K562 (cell line): ENCODE measurements around the gene SLC16A13. TPM values are rescaled to one million over a fixed set of nuclear protein-coding genes. Genes with fewer than 3 reads are reported as not detected.

Source experiments
- ASH1L ChIP-seq: fragments of 450-650 bp; IDR thresholded peaks from 2 replicates; pipeline ENCODE4 v1.6.1; 2018; ENCODE audit warnings: borderline replicate concordance, mild to moderate bottlenecking, low read depth; ENCODE audit not compliant: partially characterized antibody
- CHD1 ChIP-seq: fragments of 200-600 bp; sonication (generic); IDR thresholded peaks from one replicate; pipeline ENCODE4 v1.6.1; 2012; ENCODE audit warnings: mild to moderate bottlenecking, moderate library complexity, low read length, inconsistent platforms
- EWSR1 ChIP-seq: fragments of 450-650 bp; IDR thresholded peaks from 2 replicates; pipeline ENCODE4 v1.6.1; 2018; ENCODE audit warnings: borderline replicate concordance, mild to moderate bottlenecking, low read depth, moderate library complexity; ENCODE audit not compliant: partially characterized antibody
- HBP1 ChIP-seq: fragments of 450-650 bp; formaldehyde crosslinking; IDR thresholded peaks from 2 replicates; pipeline ENCODE4 v1.4.0; 2022; ENCODE audit warnings: missing genetic modification characterization
- HDGF ChIP-seq: fragments of 450-650 bp; IDR thresholded peaks from 2 replicates; pipeline ENCODE4 v1.6.1; 2016
- HIVEP1 ChIP-seq: fragments of 250-450 bp; sonication (Bioruptor Pico); IDR thresholded peaks from 2 replicates; pipeline ENCODE4 v1.4.0; 2020; ENCODE audit warnings: mild to moderate bottlenecking
- HMG20A ChIP-seq: fragments of 450-650 bp; formaldehyde crosslinking; conservative IDR thresholded peaks from 2 replicates; pipeline ENCODE4 v1.4.0; 2020; ENCODE audit warnings: mild to moderate bottlenecking, mixed read lengths
- IRF9 ChIP-seq: fragments of 450-650 bp; IDR thresholded peaks from 2 replicates; pipeline ENCODE4 v1.6.1; 2016; ENCODE audit warnings: missing biosample characterization, missing genetic modification characterization
- KAT8 ChIP-seq: fragments of 450-650 bp; IDR thresholded peaks from 2 replicates; pipeline ENCODE4 v1.6.1; 2016; ENCODE audit warnings: low read depth, mild to moderate bottlenecking
- MTF1 ChIP-seq: fragments of 250-450 bp; sonication (Bioruptor Pico); IDR thresholded peaks from 2 replicates; pipeline ENCODE4 v1.9.0; 2021; ENCODE audit warnings: moderate library complexity, mild to moderate bottlenecking, inconsistent platforms, borderline replicate concordance
- PPARD ChIP-seq: fragments of 250-450 bp; sonication (Bioruptor Pico); IDR thresholded peaks from 2 replicates; pipeline ENCODE4 v1.8.0; 2022; ENCODE audit warnings: inconsistent platforms, mild to moderate bottlenecking, moderate library complexity
- PTTG1 ChIP-seq: fragments of 450-650 bp; IDR thresholded peaks from 2 replicates; pipeline ENCODE4 v1.6.1; 2016; ENCODE audit warnings: low read depth, mild to moderate bottlenecking, missing genetic modification characterization, missing compliant biosample characterization
- SIN3B ChIP-seq: fragments of 450-650 bp; IDR thresholded peaks from 2 replicates; pipeline ENCODE4 v1.6.1; 2017; ENCODE audit warnings: low read depth, mild to moderate bottlenecking, moderate library complexity
- SRF ChIP-seq, 2 experiments: fragments of 250-450, 450-650 bp in 1 of 2; sonication (Bioruptor Pico) in 1 of 2; sonication (generic) in 1 of 2; formaldehyde crosslinking; IDR thresholded peaks; 2 replicates each; pipeline versions ENCODE4 v1.5.0 to v1.5.1; 2020 to 2022; ENCODE audit warnings: mild to moderate bottlenecking in 1 of 2, missing genetic modification reagents in 1 of 2
- TCFL5 ChIP-seq: fragments of 250-450 bp; sonication (Bioruptor Pico); conservative IDR thresholded peaks from 2 replicates; pipeline ENCODE4 v1.6.1; 2021; ENCODE audit warnings: mild to moderate bottlenecking, moderate library complexity, matching md5 sums
- TRIM24 ChIP-seq, 2 experiments: fragments of 450-650 bp; IDR thresholded peaks; 2 replicates each; pipeline ENCODE4 v1.6.1; 2016
- U2AF2 ChIP-seq: fragments of 200-400 bp; formaldehyde crosslinking; optimal IDR thresholded peaks from 2 replicates; pipeline ENCODE3; 2017; ENCODE audit warnings: low read depth, mild to moderate bottlenecking, low read length
- VEZF1 ChIP-seq: fragments of 200-800 bp; sonication (Bioruptor generic); IDR thresholded peaks from 2 replicates; pipeline ENCODE4 v1.6.1; 2017; ENCODE audit warnings: missing genetic modification characterization, missing compliant biosample characterization
- ZC3H4 ChIP-seq: sonication (generic); formaldehyde crosslinking; IDR thresholded peaks from 2 replicates; pipeline ENCODE4 v1.9.0; 2021; ENCODE audit warnings: missing genetic modification reagents, borderline replicate concordance
- ZKSCAN8 ChIP-seq: fragments of 200-800 bp; sonication (Bioruptor generic); IDR thresholded peaks from 2 replicates; pipeline ENCODE4 v1.6.1; 2016; ENCODE audit warnings: missing genetic modification characterization, missing compliant biosample characterization
- ZNF12 ChIP-seq: sonication (generic); formaldehyde crosslinking; IDR thresholded peaks from 2 replicates; pipeline ENCODE4 v1.4.0; 2020; ENCODE audit warnings: mild to moderate bottlenecking, missing genetic modification reagents
- ZNF23 ChIP-seq: fragments of 250-450 bp; sonication (Bioruptor Pico); IDR thresholded peaks from 2 replicates; pipeline ENCODE4 v1.4.0; 2020; ENCODE audit warnings: mild to moderate bottlenecking
- ZNF75A ChIP-seq: fragments of 450-650 bp; formaldehyde crosslinking; IDR thresholded peaks from 2 replicates; pipeline ENCODE4 v1.4.0; 2020; ENCODE audit warnings: mild to moderate bottlenecking
- polyA plus RNA-seq, 8 experiments: library from polyadenylated mRNA; depleted of rRNA in 4 of 8; stranded (reverse) in 5 of 8; unstranded in 3 of 8; fragments of >200 nt; fragmentation: Nextera tagmentation in 2 of 8; fragmentation: Illumina TruSeq in 1 of 8; extraction: Ambion mirVana in 2 of 8; extraction: Trizol in 1 of 8; gene quantifications; 2 replicates each; pipeline versions ENCODE4 v1.2.1 to v1.2.3, GENCODE V29; 2011 to 2014; ENCODE audit warnings: inconsistent platforms in 1 of 8, missing spikeins in 1 of 8
- total RNA-seq, 7 experiments: library from RNA; depleted of rRNA in 6 of 7; stranded (reverse); fragments of >200 nt in 6 of 7; fragmentation: Illumina TruSeq in 2 of 7; extraction: Trizol in 2 of 7; gene quantifications; 2 replicates each; pipeline versions ENCODE4 v1.2.1 to v1.2.3, GENCODE V29; 2011 to 2021; ENCODE audit warnings: low replicate concordance in 1 of 7

Gene SLC16A13
- total and polyA plus RNA-seq, 9 of the 15 experiments (the other 6 are each of a cell fraction or from before 2014, with no cell fraction given) = 0.04 to 5.6 (median 0.87) TPM

DNA sequence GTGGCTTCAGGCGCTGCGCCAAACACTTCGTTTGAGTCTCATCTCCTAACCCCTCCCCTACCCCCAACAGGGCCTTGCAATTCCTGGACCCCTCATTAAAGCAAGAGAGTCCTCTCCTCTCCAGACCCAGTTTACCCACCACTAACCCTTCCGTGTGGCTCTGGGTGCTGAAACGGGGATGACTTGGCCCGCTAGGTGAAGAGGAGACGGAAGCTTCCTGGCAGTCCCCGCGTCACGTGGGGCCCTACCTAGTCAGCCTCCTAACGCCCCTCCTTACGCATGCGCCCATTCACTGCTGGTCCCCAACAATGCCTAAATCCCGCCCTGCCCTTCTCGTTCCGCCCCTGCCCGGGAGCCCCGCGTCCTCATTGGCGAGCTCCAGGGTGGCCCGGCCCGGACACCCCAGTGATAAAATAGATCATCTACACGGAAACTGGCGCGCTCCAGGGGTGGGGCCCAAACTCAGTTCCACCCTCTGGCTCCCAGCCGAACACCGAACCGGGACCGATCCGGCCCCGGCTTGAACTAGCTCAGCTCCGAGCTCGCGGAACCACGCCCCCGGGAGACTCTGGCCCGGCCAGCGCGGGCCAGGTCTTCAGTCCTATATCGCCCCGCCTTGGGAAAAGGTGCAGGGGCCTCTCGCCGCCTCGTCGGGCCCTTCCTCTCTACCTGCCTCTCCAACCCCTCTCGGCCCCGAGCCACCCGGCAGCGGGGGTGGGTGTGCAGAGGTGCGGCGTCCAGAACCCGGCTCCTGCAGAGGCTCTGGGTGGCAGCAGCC lies at the start of gene SLC16A13 (continued):
- TF ChIP-seq ZNF12 (CRISPR knock-in tag) (no peak), IRF9 (tag) (no peak), HIVEP1 (CRISPR knock-in tag) (no peak), PPARD (CRISPR knock-in tag) (no peak), HDGF (no peak; the same call in 1 of the 2 replicates), HBP1 (0 out of 2 replicates have a peak, but pooled peaks have one; percentile 18), ZC3H4 (CRISPR knock-in tag) (no peak), MTF1 (no peak), TRIM24 (IDR thresholded peaks at IDR 0.05) (no peak), CHD1 (no peak), SRF (CRISPR knock-in tag; IDR thresholded peaks at IDR 0.05) (no peak; a peak in 1 of 4 replicates), ZKSCAN8 (CRISPR knock-in tag) (no peak), TCFL5 (CRISPR knock-in tag) (no peak), SIN3B (no peak), HMG20A (no peak), U2AF2 (no peak), PTTG1 (no peak), ZNF23 (CRISPR knock-in tag) (no peak), ZNF75A (CRISPR knock-in tag) (no peak), VEZF1 (peak; percentile 61), ASH1L (no peak), KAT8 (no peak), EWSR1 (no peak)
